NK-92 (cell line): ENCODE data around the gene WNT2B.
"Not testable (repeated sequence)": the region's sequence is repeated elsewhere in the genome, so short reads cannot be mapped to it uniquely, and the experiment has no call there.

ENCODE experiments used
- DNase-seq: peaks from one replicate; lab custom pipeline; 2025; ENCODE audit not compliant: unreplicated experiment; lab: John Stamatoyannopoulos, UW

The WNT2B gene

DNA sequence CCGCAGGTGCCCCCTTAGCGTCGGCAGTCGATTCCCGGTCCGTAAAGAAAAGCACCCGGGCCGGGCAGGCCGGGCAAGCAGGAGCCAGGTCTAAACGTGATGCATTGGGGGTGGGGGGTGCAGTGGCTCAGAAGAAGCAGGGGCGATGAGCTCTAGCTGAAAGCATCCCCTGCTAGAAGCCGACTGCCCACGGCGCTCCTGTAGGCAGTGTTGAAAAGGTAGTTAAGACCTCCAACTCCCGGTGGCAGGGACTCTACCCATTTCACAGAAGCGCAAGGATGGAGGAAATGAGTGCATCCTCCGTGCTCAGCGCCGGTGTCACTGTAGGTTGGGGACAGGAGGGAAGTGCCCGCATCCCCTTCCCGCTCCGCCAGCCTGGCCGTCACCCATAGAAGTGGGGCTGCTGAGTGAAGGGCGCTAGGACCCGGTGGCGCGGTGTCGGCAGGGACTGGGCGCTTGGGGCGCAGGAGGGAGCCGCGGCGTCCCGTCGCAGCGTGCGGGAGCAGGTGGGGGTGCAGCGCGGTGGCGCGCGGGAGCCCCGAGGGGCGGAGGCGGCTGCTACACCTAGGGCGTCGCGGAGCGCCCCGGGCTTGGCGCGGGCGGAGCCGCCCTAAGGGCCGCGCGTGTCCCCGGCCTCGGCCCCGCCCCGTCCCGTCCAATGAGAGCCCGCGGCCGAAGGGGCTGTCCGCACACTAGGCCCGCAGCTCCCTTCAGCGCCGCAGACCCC, at the start of gene WNT2B:
TSS of gene WNT2B (plus strand) at position 688 of the 727 bp plus-strand sequence. CDS start 298 bp downstream, outside the sequence.
- DNase-seq = no peak

DNA sequence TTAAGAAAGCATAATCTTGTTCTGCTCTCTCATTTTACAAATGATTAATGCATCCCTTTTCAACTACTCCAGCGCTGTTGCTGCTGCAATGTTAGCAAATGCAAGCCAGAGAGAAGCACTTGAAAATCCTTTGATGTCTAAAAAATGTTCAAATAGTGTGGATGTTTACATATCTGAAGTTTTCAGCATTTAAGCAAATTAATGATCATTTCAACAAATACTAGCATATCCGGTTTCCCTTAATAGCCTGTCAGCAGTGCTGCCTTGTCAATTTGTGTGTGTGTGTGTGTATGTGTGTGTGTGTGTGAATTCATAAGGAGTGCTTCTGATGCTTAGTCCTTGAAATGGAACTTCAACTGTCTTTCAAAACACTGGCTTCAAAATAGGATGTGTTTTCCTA, 48.1 kb upstream of the WNT2B start:
- no peak for DNase-seq

DNA sequence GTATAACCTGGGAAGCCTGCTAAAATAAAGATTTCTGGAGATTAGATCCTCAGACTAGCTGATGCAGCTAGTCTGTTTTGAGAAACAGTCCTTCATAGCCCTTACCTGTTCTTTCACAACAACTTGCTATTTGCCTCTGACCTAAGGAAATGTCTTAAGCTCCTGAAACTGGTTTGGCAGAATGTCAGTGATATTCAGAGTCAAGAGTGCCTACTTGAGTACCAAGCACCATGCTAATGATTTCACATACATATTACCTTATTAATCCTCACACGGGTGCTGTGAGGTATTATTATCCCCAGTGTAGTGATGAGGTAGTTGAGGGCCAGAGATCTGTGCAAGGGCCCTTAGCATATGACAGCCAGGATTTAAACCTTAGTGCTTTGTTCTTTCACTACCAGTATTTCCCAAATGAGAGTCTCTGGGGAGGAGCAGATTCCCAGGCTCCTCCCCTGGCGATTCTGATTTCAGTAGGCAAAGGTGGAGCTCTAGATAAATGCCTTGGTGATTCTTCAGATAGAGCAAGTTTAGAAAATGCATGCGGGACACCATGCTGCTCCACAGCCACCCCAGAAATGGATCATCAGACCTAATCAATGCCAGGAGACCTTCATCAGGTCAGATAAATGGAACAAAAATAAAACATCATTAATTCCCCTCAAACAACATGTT, 47.4 kb upstream of the WNT2B start:
- DNase-seq = no peak

DNA sequence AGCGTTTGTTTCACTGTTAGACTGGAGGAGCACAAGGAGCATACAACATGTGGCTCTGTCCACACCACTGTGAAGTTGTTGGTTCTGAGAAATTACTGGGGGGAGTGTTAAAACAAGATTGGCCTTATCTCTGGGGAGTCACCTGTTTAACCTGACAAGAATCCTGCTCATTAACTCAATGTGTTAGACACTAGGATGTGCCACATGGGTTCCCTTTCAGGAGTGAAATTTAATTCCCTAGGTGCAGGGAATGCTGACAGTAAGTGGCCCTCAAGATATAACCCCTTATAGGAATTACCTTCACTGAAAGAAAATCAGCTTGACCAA, 45.8 kb upstream of the WNT2B start:
- DNase-seq = no peak

DNA sequence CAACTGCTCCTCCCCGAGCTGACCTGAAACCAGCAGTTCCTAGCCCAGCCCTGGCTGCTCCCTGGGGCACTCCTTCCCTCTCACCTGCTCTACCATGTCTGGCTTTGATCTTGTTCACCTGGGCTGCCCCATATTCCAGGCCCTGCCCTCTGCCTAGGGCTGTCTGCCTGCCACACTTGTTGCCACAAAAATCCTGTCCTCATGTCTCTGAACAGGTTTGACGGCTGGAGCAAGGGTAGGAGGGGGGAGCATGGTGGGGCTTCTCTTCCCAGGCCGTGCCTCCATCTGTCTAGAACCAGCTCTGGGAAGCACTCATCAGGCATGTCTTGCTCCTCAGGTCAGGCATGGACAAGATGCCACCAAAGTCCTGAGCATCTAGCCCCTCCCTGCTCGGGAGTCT, 44.3 kb upstream of the WNT2B start:
- no peak for DNase-seq

DNA sequence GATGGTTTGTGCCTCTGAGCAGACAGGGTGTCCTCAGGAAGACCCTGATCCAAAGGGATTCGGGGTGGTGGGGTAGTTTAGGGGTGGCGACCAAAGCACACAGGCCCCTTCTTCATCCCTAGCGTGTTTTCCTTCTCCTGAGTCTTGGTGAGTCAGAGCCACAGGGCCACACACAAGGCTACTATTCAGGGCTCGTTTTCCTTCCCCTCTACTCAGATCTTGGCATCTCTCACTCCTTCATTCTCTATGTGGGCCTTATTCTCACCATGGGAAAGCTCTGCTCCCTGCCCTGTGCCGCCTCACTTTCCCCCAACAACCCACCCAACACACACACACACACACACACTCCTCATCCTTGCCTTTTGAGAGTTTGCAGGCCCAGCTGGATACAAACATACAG, 43.6 kb upstream of the WNT2B start:
- no peak for DNase-seq

DNA sequence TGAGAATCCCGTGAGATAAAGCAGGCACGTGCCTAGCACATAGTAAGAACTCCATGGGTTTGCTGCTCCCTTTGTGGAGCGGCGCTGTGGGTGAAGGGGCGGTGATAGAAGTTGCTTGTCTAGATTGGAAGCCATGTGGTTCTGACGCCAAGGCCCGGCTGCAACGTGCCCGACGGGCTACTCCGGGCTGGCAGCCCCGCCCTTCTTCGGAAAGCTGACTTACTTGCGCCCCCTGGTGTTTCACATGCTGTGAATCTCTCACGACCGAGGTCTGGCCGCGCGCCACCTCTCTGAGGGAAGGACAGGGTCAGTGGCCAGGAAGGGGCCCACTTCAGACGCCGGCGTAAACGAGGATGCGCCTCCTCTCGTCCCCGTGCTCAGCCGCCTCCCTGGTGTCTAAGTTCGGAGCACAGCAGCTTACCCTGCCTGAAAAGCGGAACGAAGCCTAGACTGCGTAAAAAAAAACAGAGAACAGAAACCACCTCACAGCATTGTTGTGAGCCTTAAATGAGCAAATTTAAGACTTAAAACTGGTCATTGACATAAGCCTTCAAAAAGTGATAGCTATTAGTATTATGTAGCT, 42.6 kb upstream of the WNT2B start:
- DNase-seq = no peak

DNA sequence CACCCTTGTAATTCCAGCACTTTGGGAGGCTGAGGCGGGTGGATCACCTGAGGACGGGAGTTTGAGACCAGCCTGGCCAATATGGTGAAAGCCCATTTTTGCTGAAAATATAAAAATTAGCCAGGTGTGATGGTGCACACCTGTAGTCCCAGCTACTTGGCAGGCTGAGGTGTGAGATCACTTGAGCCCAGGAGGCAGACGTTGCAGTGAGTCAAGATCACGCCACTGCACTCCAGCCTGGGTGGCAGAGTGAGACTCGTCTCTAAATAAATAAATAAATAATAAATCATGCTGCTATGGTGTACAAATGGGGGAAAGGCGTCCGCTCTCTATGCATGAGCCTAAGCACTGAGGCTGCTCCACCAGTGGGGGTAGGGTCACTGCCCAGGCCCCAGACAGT, 38.4 kb upstream of the WNT2B start:
- not testable (repeated sequence) for DNase-seq

DNA sequence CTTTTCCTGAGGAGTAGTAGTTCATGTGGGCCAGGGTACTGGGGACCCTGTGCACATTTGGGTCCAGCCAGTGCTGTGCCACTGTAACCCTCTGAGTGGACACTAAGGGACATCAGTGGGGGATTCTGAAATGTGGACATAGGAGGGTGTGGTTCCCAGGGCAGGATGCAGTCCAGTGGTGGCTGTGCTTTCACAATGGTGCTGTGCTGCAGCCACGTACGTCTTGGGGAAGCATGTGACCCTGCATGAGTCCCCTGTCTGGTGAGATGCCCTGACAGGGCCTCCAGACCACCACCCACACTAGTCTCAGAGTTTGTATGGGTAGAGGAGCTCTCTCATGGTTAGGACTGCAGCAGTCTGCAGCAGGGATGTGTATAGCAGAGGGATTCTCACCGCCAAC, 37.8 kb upstream of the WNT2B start:
- DNase-seq = no peak

DNA sequence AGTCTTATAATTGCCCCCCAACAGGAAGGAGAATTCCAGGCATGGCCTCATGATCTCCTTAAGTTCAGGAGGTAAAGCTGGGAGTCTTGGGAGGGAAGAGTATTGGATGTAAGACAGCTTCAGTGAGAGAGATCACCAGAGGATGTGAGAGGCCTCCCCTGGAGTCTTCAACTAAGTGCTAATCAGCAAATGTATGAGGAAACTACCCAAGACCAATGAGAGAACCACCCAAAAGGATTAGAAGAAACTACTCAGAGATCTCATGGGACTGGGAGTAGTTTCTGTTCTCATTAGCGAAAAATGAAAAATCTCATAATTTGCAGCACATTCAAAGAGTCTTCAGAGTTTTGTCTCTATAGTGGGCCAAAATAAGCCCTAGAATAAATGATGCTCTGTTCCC, 36.6 kb upstream of the WNT2B start:
- DNase-seq = no peak

DNA sequence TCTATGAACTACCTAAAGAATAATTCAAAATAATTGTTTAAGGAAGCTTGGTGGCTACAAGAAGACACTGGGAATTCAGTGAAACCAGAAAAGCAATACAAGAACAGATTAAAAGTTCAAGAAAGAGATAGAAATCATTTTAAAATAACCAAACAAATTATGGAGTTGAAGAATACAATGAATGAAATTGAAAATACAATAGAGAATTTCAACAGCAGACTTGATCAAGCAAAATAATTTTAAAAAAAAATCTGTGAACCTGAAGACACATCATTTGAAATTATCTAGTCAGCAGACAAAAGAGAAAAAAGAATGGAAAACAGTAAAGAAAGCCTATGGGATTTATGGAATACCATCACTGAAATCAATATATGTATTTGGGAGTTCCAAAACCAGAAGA, 31.2 kb upstream of the WNT2B start:
- DNase-seq = no peak

DNA sequence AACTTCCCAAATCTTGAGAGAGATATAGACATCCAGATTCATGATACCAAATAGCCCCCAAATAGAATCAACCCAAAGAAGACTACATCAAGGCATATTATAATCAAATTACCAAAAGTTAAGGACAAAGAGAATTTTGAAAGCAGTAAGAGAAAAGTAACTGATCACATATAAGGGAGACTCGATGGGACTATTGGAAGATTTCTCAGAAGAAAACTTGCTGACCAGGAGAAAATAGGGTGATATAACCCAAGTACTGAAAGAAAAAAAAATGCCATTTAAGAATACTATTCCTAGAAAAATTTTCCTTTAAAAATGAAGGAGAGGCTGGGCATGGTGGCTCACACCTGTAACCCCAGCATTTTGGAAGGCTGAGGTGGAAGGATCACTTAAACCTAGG, 30.5 kb upstream of the WNT2B start:
- DNase-seq = no peak

DNA sequence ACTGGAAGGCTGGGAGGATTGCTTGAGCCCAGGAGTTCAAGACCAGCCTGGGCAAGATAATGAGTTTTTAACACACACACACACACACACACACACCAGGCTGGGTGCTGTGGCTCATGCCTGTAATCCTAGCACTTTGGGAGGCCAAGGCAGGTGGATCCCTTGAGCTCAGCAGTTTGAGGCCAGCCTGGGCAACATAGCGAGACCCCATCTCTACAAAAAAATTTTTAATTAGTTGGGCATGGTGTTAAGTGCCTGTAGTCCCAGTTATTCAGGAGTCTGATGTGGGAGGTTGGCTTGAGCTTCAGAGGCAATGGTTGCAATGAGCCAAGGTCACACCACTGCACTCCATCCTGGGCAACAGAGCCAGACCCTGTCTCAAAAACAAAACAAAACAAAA, 22.7 kb upstream of the WNT2B start:
- not testable (repeated sequence) for DNase-seq

DNA sequence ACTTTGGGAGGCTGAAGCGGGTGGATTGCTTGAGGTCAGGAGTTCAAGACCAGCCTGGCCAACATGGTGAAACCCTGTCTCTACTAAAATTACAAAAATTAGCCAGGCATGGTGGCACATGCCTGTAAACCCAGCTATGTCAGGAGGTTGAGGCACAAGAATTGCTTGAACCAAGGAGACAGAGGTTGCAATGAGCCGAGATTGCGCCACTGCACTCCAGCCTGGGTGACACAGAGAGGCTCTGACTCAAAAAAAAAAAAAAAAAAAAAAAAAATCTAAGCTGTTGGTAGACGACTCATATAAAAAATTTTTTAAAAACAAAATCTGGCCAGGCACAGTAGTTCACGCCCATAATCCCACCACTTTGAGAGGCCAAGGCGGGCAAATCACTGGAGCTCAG, 21.1 kb upstream of the WNT2B start:
- DNase-seq = not testable (repeated sequence)

DNA sequence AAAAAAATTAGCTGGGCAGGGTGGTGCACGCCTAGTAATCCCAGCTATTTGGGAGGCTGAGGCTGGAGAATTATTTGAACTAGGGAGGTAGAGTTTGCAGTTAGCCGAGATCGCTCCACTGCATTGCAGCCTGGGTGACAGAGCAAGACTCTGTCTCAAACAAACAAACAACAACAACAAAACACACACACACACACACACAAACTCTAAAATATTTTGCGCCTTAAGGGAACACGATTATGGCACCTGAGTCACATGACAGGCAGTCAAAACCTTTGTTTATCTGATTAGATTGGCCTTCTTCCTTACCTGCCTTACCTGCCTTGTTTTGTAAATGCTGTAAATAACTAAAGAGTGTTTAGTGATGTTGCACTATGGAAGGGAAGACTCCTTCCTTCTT, 20.6 kb upstream of the WNT2B start:
- no peak for DNase-seq

DNA sequence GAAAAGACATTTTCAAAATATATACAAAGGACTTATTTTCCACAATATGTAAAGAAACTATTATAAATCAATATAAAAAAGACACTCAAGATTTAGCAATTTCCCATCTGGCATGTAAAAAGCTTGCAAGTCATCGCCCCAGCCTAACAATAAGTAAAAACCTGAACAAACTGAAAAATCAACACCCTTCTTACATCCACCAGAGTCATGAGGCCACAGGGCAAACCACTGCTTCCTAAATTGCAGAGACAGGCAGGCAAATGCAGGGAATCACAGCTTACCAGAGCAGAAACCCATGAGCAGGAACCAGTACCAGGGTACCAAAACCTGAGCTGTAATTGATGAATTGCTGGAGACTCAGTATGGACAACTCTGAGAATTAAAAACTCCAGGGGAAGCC, 16.7 kb upstream of the WNT2B start:
- DNase-seq = no peak

DNA sequence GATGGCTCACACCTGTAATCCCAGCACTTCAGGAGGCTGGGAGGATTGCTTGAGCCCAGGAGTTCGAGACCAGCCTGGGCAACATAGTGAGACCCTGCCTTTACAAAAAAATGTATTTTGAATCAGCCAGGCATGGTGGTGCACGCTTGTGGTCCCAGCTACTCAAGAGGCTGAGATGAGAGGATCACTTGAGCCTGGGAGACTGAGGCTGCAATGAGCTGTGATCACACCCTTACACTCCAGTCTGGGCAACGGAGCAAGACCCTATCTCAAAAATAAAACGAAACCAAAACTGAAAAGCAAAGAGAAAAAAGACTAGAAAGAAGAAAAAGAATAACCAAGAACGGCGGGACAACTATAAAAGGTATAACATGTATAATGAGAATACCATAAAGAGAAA, 15.4 kb upstream of the WNT2B start:
- no peak for DNase-seq

DNA sequence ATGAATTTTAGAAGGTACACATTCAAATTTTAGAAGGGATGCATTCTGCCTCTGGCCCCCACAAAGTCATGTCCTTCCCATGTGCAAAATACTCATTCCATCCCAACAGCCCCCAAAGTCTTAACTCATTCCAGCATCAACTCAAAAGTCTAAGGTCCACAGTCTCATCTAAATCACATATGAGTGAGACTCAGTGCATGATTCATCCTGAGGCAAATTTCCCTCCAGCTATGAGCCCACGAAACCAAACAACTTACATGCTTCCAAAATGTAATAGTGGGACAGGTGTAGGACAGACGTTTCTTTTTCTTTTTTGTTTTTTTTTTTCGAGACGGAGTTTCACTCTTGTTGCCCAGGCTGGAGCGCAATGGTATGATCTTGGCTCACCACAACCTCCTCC, 12.5 kb upstream of the WNT2B start:
- DNase-seq = no peak

DNA sequence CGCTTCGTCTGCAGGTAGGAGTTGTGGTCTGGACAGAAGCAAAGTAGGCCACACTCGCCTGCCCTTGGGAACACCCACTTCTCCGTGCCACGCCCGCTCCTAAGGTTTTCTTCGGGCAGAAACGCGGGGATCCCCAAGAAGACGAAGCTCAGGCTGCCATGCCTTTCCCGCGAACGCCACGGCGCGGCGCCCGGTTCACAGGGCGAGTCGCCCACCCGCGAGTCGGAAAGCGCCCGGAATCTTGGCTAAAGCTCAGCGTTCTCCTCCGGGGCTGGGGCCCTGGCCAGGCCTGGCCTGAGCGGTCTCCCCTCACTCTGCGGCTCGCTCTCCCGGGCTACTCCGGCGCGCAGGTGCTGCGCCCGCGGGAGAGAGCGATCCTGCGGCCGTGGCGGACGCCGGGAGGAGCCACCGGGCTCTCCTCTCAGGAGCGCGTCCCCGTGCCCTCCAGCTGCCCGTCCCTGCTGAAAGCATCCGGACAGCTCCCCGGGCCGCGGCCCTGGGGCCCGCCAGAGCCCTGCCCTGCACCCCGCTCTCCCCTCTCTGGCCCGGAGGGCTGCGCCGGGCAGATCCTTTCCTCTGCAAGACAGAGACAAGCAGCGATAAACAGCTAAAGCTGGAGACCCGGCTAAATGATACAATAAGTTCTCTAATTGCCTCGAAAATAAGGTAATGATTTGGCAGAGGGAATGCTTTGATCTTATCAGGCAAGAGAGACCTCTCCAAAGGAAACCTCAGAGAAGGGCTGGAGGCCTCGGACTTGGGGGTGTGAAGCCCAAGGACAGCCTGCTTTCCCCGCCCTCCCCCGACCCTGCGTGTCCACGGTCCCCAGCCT, 6.7 kb upstream of the WNT2B start:
- no peak for DNase-seq

DNA sequence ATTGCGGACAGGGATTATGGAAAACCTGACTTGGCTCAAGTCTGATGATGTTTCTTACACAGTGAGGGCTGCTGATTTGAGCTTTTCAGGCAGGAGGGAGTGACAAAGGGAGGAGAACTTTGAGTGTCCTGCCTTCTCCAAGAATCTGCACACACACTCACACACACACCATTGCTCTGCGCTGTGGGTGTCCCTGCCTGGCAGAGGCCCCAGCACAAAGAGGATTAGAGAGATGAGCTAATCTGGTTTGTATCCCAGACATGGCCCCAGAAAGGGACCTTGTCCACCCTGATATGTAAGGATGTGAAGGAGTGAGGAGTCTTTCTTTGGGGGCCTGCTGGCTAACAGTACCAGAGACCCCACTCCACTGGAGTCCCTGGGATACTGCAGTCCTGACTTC, 5.9 kb upstream of the WNT2B start:
- DNase-seq = no peak

DNA sequence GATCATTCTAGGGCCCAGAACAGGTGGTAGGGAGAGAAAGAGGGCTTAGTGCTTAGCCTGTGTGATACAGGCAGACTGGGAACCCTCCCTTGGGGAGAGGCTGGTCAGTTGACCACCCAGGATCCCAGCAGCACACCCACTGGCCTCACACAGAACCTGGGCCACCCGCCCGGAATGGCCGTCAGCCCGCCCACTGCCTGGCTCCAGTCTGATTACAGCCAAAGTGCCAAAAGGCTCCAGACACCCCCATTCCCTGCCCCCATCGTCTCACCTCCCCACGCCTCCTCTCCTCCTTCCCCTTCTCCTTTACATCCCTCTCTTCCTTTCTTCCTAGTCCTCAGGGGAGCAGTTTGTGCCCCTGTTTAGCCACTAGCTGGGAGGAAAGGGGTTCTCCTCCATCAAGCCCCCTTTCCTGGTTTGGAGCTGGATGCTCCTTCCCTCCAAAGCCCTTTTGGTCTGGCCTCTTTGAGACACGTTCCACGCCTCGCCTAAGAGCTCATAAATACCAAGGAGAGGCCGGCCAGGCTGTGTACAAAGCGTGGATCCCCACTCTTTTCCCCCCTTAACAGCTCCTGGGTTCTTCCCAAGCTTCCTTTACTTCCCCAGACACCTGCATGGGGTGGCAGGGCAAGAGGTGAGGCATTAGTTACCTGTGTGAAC, 4.6 kb upstream of the WNT2B start:
- DNase-seq = no peak
